LNCaP clone FGC (cell line): Measurements from ENCODE around the gene FNBP1L.

Source experiments
- DNase-seq: peaks from one replicate; pipeline ENCODE4 v3.0.0-alpha.2; 2011; ENCODE audit warnings: low read depth
- H3K4me3 ChIP-seq: 2 replicates; pipeline ENCODE4 v1.5.1; 2011; ENCODE audit warnings: mild to moderate bottlenecking, low read depth, low read length, control low read depth
- CTCF ChIP-seq: IDR thresholded peaks from 2 replicates; pipeline ENCODE4 v1.5.1; 2012; ENCODE audit warnings: mild to moderate bottlenecking; ENCODE audit not compliant: control insufficient read depth, insufficient read depth; ENCODE audit errors: extremely low read depth

The FNBP1L gene

DNA sequence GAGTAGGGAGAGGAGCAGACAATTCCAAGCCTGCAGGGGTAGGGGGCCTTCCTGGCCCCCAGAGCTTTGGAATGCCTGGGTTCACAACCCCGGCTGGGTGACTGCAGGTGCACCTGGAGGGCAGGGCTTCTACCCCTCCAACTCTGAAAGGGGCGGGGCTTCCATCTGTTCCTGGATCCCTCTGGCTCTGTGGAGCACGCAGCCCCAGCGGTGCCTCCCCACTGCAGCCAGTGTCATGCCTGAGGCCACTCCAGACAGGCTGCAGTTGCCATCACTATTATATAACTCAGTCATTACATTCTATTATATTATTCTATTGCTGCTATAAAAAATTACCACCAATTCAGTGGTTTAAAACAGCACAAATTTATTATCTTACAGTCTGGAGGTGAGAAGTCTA, 12.5 kb upstream of the FNBP1L start:
- DNase-seq = no peak
- TF ChIP-seq CTCF = no peak
- H3K4me3 ChIP-seq = no peak overlapping the region

GRCh38 chr1:93436496-93436895, 11.4 kb upstream of the FNBP1L start:
- TF ChIP-seq CTCF = no peak
- no peak for DNase-seq
- H3K4me3 ChIP-seq = no peak overlapping the region

GRCh38 chr1:93437976-93438605, 9.8 kb upstream of the FNBP1L start:
- TF ChIP-seq CTCF = peak; percentile 64
- H3K4me3 ChIP-seq = no peak overlapping the region
- DNase-seq = peak; percentile 69

DNA sequence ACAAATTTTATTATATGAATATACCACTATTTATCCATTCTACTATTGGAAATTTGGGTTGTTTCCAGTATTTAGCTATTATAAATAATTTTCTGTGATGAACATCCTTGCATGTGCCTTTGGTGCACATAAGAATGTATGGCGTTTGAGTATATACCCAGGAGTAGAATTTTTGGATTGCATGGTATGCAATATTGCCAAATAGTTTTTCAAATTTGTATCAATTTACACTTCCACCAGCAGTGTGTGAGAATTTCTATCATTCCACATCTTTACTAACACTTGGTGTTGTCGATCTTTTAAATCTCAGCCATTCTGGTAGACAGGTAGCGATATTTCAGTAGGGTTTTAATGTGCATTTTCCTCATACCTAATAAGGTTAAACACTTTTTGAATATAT, 9.2 kb upstream of the FNBP1L start:
- TF ChIP-seq CTCF = no peak
- no peak for DNase-seq
- no peak overlapping the region for H3K4me3 ChIP-seq

- no peak for TF ChIP-seq CTCF
- DNase-seq = no peak
- H3K4me3 ChIP-seq = no peak overlapping the region
These were observed 7.6 kb upstream of the FNBP1L start for GRCh38 chr1:93440272-93440671.

GRCh38 chr1:93440706-93441105, 7.2 kb upstream of the FNBP1L start:
- no peak for DNase-seq
- no peak for TF ChIP-seq CTCF

GRCh38 chr1:93441589-93441988, 6.3 kb upstream of the FNBP1L start:
- no peak overlapping the region for H3K4me3 ChIP-seq
- no peak for TF ChIP-seq CTCF
- no peak for DNase-seq

More at GRCh38 chr1:93440706-93441105, 7.2 kb upstream of the FNBP1L start:
- no peak overlapping the region for H3K4me3 ChIP-seq
